Testis (tissue), 3 donors: ENCODE measurements around the gene PGLYRP2. TPM values are rescaled to one million over a fixed set of nuclear protein-coding genes. Genes with fewer than 3 reads are reported as not detected.

Experiments used
- DNase-seq: peaks from one replicate; pipeline ENCODE4 v3.0.0-alpha.2; 2019
- H3K27ac ChIP-seq, 2 donors: fragments of 200-600 bp; sonication (generic); one replicate each; pipeline ENCODE4 v1.5.1; 2019
- H3K27me3 ChIP-seq: fragments of 200-600 bp; sonication (generic); one replicate; pipeline ENCODE4 v1.5.1; 2019
- H3K36me3 ChIP-seq: fragments of 200-600 bp; sonication (generic); one replicate; pipeline ENCODE4 v1.5.1; 2017; ENCODE audit warnings: low read depth; ENCODE audit errors: missing control alignments
- H3K4me1 ChIP-seq: fragments of 200-600 bp; sonication (generic); one replicate; pipeline ENCODE4 v1.5.1; 2019
- H3K4me3 ChIP-seq, 2 donors: fragments of 200-600 bp; sonication (generic); one replicate each; pipeline ENCODE4 v1.5.1; 2017 to 2019
- H3K9me3 ChIP-seq: fragments of 200-600 bp; sonication (generic); one replicate; pipeline ENCODE4 v1.5.1; 2017
- CTCF ChIP-seq, 3 experiments: fragments of 450-650 bp in 2 of 3; fragments of 200-600 bp in 1 of 3; sonication (generic) in 1 of 3; IDR thresholded peaks; one replicate each; pipeline ENCODE4 v1.5.1; 2016 to 2019; ENCODE audit warnings: antibody characterized with exemption in 3 of 3, mild to moderate bottlenecking in 2 of 3, moderate library complexity in 1 of 3
- POLR2A ChIP-seq: fragments of 450-650 bp; IDR thresholded peaks from one replicate; pipeline ENCODE4 v1.6.1; 2017; ENCODE audit warnings: antibody characterized with exemption, mild to moderate bottlenecking, moderate library complexity
- WGBS, 2 donors: methylation state at CpG; one replicate each; pipeline ENCODE4 v1.1.5; 2018; 5-methylcytosine and 5-hydroxymethylcytosine counted together
- intact Hi-C: fragments of 100-400 bp; cut with DNase I; formaldehyde crosslinking; loops from one replicate; pipeline ENCODE4 v1.15.1; 2023; ENCODE audit warnings: low total_unique reads
- polyA plus RNA-seq: library from polyadenylated mRNA; stranded (reverse); fragments of 350-450 nt; fragmentation: Illumina TruSeq; extraction: RNeasy Lipid Tissue Mini Kit (QIAGEN cat#74804); gene quantifications from one replicate; pipeline ENCODE4 v1.2.3, GENCODE V29; 2014; ENCODE audit warnings: low read depth, low replicate concordance; ENCODE audit not compliant: insufficient read depth
- total RNA-seq, 2 donors: library from RNA; depleted of rRNA; stranded (reverse); fragments of >200 nt; gene quantifications; one replicate each; pipeline ENCODE4 v1.2.3, GENCODE V29; 2016

Gene PGLYRP2
- total and polyA plus RNA-seq, 3 donors from 2014 or later, result 27.8 to 44.4 (median 43.7) TPM

DNA sequence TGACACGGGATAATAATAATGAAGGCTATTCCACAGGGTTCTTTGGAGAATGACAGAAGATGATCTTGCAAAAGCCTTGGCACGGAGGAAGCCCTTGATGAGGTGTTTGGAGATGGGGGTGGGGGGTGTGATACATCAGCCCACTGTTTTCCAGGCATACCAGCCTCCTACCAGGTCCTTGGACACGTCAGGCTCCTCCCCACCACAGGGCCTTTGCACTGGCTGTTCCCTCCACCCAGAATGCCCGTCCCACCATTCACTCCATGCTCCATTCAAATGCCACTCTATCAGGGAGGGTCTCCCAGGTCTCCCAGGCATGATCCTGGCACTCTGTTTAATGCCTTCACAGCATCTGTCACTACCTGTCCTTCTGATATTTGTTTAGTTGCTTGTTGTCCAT lies 32.2 kb downstream of the PGLYRP2 start:
- DNase-seq, result no peak
- WGBS, 2 donors, result 83 to 84% methylated on average over 3 to 4 of the region's 4 CpGs

GRCh38 chr19:15445807-15446376 lies 33.4 kb downstream of the PGLYRP2 start:
- Histone ChIP-seq H3K27ac (no peak overlapping the region), H3K4me1 (peaks cover 6% of the 10 kb centered on the region), H3K27me3 (no peaks in the 10 kb centered on the region), H3K4me3 (no peak overlapping the region), H3K36me3 (no peaks in the 10 kb centered on the region), H3K9me3 (no peaks in the 10 kb centered on the region)
- 52 to 63% methylated on average over 4 to 7 of the region's 7 CpGs for WGBS, 2 donors
- intact Hi-C loops, result no loop called here
- TF ChIP-seq CTCF (IDR thresholded peaks at IDR 0.05) (no peak), POLR2A (no peak)
- peak; percentile 46 for DNase-seq

More for the DNA sequence above, 32.2 kb downstream of the PGLYRP2 start:
- TF ChIP-seq POLR2A (no peak), CTCF (IDR thresholded peaks at IDR 0.05) (no peak)
- intact Hi-C loops, result no loop called here
- Histone ChIP-seq H3K4me1 (peaks cover 6% of the 10 kb centered on the region), H3K4me3 (no peak overlapping the region), H3K27ac (no peak overlapping the region), H3K9me3 (no peaks in the 10 kb centered on the region), H3K36me3 (no peaks in the 10 kb centered on the region), H3K27me3 (no peaks in the 10 kb centered on the region)

DNA sequence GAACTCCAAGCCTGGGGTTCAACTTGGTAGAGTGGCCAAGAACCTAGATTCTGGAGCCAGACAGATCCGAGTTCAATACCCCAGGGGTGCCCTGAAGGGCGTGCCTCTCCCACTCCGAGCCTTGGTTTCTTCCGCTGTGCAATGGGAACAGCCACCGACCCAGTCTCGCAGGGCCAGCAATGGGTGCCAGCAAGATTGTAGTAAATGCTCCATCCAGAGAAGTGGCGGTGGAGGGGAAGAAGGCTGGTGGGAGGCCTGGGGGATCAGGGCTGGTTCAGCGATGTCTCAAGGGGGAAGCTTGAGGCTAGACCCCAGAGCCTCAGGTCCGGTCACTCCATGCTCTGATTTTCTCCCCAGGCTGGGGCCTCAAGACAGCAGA lies 34.1 kb downstream of the PGLYRP2 start:
- H3K4me3 ChIP-seq, result no peak overlapping the region
- H3K27ac ChIP-seq, result no peak overlapping the region
- intact Hi-C loops, result no loop called here
- TF ChIP-seq POLR2A, result no peak
- TF ChIP-seq CTCF (IDR thresholded peaks at IDR 0.05), result no peak
- H3K36me3 ChIP-seq, result no peaks in the 10 kb centered on the region
- WGBS, 2 donors, result 84 to 92% methylated on average over 8 to 9 of the region's 9 CpGs
- H3K4me1 ChIP-seq, result peaks cover 6% of the 10 kb centered on the region
- no peaks in the 10 kb centered on the region for H3K9me3 ChIP-seq
- no peak for DNase-seq
- H3K27me3 ChIP-seq, result no peaks in the 10 kb centered on the region

DNA sequence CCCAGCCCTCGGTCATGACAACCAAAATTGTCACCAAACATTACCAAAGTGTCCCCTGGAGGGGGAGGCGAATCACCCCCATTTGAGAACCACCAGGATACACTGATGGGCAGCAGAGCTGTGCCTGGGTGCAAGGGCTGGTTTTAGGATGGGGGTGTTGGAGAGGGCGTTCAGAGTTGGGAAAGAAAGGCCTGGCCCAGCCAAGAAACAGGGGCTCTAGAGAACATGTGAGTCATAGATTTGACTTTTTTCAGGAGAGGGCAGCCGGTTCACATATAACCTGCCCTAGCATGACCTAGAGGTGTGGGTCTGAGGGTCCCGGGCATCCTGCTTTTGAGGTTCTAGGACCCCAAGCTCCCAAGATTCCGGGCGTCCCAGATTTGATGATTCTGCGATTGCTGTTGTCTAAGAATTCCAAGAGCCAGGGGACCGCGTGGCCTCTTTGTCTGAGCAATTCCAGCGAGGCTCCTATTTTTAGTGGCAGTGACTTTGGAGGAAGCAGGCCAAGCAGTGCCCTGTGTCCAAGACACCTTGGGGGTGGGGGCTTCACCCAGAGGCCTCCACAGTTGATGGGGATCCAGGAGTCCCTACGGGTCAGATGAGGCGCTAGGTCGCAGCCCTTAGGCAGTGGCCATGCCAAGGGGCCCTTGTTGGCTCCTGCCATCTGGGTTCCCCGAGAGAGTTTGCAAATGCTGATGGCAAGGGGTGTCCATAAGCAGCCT lies 34.6 kb downstream of the PGLYRP2 start:
- Histone ChIP-seq H3K4me3 (no peak overlapping the region), H3K4me1 (peaks cover 6% of the 10 kb centered on the region), H3K36me3 (no peaks in the 10 kb centered on the region), H3K27ac (no peak overlapping the region), H3K27me3 (no peaks in the 10 kb centered on the region), H3K9me3 (no peaks in the 10 kb centered on the region)
- TF ChIP-seq POLR2A, result no peak
- no peak for TF ChIP-seq CTCF (IDR thresholded peaks at IDR 0.05)
- WGBS, 2 donors, result 93 to 94% methylated on average over 12 to 15 of the region's 15 CpGs
- no peak for DNase-seq
- intact Hi-C loops, result no loop called here

GRCh38 chr19:15443838-15444237 lies 35.5 kb downstream of the PGLYRP2 start:
- Histone ChIP-seq H3K9me3 (no peaks in the 10 kb centered on the region), H3K27me3 (no peaks in the 10 kb centered on the region), H3K36me3 (no peaks in the 10 kb centered on the region), H3K4me3 (no peak overlapping the region), H3K4me1 (peaks cover under 1% of the 10 kb centered on the region), H3K27ac (no peak overlapping the region)
- no peak for DNase-seq
- 82% methylated on average over 10 of the region's 10 CpGs for WGBS, 2 donors
- TF ChIP-seq CTCF (IDR thresholded peaks at IDR 0.05) (no peak), POLR2A (no peak)
- intact Hi-C loops, result no loop called here
